GM03348 (cell line): ENCODE data around the gene SLC30A3.
"Not testable (repeated sequence)": the region's sequence is repeated elsewhere in the genome, so short reads cannot be mapped to it uniquely, and the experiment has no call there.

Experiments used
- DNase-seq: peaks from one replicate; pipeline ENCODE4 v3.0.0; 2012; ENCODE audit warnings: low spot score

SLC30A3 gene

DNA sequence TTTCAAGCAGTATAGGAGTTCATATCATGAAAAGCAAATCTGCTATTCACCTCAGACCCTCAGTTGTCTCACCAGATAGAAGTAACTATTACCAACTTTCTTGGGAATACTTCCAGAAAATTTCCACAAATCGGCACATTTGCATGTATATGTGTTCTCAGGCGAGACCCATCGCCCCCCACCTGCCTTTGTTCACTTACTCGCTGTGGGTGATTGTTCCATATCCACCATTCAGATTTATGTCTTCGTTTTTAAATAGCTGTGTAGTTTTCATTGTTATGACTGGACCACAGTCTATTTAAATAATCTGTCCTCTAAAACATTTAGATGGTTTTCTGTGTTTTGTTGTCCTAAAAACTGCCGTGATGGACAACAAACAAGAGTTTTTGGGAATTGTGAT, 22.6 kb upstream of the SLC30A3 start:
- no peak for DNase-seq

DNA sequence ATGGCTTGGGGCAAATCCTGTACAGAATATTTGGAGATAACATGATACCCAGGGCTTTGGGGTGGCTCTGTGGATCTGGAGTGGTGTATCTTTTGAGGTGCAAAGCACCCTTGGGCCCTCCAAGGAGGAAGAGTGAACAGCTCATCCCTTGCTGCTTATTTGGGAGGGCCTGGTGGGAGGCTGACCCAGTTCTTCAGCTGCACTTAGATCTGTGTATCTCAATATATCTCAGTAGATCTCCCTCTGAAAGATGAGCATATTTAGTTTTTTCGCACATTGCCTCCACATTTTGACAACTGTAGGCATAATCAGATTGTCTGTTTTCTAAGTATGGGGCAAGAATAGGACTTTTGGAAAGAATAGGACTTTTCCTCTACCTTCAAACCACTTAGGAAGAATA, 22.1 kb upstream of the SLC30A3 start:
- DNase-seq = no peak

DNA sequence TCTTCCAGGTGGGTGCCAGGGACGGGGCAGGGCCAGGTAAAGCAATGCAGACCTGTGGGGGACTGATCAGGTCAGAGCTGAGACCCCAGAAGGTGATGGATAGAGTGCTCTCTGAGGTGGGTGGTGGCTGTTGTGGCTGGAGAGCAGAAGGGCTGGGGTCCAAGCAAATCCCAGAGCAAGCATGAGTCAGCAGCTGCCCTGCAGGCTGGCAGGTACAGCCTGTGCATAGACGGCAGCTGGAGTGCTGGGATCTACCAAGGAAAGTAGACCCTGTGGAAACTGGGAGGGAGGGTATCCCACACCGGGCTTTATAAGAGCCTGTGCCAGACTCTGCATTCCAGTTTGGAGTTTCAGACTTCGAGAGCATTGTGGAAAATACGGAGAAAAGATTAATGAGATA, 20.0 kb upstream of the SLC30A3 start:
- DNase-seq = no peak

DNA sequence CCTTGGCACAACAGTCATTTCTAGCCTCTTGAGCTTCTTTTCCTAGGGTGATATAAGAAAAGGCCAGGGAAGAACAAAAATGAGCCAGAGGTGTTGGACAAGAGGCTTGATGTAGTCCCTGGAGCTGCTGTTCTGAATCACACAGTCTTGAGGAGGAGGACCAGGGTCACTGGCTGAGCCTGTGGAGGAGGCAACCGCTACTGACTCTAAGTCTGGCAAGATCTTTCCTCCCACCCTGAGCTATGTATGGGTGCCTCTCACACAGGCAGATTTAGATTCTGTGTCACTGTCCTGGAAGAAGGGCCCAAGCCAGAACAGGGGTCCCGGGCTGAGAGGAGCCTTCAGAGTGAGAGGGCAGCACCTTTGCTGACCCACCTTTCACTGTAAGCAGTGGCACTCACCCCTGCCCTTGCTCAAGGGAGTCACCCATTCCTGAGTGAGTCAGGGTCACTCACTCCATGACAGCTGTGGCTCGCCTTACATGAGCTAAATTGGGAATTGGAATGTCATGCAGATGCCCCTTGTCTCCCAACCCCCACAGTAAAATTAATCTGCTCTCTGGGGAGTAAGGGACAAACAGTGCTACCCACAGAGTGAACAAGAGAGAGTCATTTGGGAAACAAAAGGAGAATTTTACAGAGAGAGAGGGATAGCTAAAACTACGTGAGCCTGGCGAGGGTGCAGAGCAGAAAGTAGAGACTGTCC, 19.2 kb upstream of the SLC30A3 start, which contains the start of gene TRIM54:
TSS of gene TRIM54 (plus strand) at position 575 of the 705 bp plus-strand sequence. CDS start 303 bp downstream, outside the sequence.
- no peak for DNase-seq

DNA sequence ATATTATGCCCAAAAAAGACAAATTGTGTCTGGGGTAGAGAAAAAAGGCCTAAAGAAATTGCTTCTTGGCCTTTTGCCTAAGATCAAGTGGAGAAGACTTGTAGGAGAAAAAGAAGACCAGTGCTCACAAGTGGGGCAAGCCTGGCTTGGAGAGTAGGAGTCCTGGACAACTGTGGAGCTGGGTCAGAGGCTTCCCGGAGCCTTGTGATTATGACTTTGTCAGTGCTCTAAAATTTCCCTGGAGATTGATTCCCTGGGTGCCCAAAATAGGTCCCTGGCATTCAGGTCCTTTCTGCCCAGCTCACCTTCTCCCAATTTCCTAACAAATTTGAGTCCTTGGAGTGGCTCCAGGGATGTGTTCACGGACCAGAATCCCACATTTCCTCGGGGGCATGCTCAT, 18.6 kb upstream of the SLC30A3 start:
- DNase-seq = no peak

DNA sequence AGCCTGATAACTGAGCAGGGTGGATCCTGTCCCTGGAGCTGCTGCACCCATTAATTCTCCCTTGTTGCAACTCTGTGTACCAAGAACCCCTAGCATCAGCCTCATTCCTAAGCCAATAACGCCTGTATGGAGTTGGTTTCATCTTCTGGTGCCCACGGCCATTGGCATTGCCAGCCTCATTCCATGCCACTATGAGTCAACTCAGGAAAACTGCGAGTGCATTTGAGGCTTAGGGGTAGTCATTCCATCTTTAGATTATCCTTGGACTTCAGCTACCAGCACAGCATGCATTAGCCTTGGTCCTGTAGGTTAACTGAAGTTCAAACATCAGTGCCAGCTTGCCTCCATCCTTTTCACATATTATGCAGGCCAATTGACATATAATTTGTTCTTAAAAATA, 18.0 kb upstream of the SLC30A3 start:
- no peak for DNase-seq

DNA sequence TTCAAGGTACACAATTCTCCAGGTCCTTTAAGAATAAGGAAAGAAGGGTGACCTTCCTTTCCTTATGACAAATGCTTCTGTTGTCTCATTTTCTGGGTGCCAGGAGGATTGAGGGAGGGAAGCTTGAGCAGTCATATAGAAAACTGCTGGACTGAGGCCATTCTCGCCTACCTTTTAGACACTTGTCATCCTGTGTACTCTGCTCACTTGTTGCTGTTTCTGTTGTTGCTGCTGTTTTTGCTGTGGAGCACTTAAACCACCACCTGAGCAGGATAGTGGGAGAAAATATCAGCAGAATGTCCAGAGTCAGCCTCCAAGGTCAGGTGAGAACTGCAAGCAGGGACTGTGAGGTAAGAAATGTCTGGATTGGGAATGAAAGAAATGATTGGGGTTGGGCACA, 15.2 kb upstream of the SLC30A3 start:
- no peak for DNase-seq

DNA sequence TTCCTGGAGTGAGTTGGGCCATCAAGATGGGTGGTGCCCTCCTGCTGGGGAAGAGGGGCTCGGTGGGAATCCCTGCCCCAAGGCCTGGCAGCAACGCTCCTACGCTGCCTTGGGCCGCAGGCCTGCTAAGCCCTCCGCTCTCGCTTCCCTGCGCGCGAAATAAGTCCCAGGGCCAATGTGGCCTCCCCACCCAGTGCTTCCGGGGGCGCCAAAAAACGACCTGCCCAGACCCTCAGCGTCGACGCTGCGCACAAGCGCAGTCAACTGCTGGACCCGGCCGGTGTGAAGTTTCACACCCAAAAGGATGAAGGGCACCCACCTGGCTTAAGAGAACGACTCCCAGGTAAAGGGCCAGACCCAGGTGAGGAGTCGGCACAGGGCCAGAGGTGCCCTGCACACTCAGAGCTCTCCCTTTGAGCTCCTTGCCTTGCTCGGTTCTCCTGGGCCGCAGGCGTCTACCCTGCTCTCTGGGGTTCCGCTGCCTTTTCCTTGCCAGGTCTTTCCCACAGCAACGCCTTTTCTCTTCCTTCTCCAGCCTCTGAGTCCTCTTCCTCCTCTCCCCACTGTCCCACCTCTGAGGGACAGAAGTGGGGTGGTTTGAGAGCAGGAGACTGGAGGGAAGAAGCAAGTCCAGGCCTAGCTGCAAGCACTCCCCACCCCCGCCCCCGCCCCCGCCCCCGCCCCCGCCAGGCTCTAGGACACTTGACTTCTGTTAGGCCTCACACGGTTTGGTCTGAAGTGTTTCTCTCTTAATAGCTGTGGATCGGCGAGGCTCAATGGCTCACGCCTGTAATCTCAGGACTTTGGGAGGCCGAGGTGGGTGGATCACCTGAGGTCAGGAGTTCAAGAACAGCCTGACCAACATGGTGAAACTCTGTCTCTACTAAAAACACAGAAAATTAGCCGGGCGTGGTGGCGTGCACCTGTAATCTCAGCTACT, 12.6 kb upstream of the SLC30A3 start, which contains the start of gene DNAJC5G:
TSS of gene DNAJC5G (plus strand) at position 223 of the 940 bp plus-strand sequence. CDS start 1,296 bp downstream, outside the sequence.
- no peak for DNase-seq

DNA sequence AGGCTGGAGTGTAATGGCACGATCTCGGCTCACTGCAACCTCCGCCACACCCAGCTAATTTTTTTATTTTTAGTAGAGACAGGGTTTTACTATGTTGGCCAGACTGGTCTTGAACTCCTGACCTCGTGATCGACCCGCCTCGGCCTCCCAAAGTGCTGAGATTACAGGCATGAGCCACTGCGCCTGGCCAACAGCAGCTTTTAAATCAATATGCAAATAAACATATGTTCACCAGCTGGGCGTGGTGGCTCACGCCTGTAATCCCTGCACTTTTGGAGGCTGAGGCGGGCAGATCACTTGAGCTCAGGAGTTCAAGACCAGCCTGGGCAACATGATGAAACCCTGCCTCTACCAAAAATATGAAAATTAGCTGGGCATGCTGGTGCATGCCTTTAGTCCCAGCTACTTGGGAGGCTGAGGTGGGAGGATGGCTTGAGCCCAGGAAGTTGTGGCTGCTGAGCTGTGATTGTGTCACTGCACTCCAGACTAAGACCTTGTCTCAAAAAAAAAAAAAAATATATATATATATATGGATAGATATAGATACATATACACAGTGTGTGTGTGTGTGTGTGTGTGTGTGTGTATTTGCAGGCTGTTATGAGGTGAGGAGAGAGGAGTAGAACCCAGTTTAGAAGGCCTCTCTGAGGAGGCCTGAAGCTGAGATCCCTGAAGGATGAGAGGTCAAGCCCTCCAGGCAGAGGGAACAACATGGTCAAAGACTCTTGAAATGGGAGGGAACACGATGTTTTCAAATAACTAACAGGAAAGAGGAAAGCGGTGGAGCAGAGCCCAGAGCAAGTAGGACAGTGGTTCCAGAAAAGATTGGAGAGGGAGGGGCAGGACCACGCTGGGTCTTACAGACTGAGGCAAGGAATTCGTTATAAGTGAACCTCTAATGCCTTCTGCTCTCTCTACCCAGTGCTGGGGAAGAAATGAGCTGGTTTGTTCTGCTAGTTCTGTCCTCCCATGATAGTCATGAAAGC, 10.0 kb upstream of the SLC30A3 start:
- not testable (repeated sequence) for DNase-seq

DNA sequence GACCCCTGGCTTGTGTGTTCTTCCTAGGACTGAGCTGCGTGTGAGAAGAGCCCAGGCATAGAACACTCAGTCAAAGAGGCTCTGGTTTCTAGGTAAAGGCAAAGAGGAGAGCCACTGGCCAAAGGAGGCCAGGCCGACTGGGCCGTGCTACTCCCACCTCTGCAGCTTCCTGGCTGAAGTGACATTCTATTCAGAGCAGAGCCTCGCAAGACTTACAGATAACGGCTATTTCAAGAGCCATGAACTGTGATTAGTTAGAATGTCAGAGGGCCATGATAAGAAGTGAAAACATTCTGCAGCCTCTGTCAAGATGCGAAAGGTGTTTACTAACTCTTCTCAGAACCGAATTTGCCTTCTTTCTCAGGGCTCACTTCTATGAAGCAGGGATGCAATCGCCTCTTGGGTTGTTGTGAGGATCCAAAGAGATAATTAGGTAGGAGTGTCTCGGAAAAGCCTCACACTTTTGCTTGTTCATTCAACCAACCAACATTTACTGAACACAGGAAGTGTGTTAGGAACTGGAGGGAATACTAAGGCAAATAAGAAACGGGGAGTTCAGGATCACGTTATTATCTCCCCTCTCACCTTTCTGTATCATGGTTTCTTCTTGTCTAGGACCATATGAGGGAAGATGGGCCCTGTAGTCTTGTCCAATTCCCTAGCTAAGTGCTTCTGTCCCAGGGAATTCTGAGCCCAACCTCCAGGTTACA, 8.9 kb upstream of the SLC30A3 start:
- no peak for DNase-seq

DNA sequence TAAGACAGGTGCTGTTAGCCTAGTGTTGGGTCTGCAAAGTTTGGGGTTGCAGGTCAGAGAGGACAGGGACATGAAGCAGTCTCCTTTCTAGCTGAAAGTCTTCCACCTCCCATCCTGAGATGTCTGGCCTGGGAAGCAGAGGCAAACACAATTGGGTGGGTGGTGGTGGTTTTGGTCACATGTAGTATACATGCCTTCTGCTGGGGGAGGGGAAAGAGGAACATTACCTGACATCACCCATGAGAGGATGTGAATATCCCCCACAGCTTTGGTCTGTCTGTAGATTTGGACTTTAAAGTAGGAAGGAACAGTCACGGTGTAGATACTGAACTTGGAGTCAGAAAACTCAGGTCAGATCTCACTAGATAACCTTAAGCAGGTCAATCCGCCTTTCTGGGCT, 7.8 kb upstream of the SLC30A3 start:
- DNase-seq = no peak

DNA sequence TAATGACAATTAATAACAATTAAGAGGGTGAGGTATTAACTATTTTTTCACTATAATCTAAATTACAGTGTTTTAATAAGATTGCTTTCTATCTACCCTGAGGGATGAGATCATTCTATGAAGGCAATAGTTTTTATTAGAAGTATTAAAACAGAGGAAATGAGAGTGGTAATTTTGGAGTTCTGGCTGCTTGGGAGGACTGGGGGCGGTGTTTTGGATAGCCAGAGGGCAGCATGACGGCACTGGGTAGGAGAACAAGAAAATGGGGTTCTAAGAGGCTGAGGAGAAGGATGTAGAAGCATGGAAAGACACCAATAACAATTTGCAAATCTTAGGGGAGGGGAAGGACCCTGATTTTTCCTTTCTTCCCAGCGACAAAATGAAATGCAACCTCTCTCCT, 7.3 kb upstream of the SLC30A3 start:
- DNase-seq = no peak

DNA sequence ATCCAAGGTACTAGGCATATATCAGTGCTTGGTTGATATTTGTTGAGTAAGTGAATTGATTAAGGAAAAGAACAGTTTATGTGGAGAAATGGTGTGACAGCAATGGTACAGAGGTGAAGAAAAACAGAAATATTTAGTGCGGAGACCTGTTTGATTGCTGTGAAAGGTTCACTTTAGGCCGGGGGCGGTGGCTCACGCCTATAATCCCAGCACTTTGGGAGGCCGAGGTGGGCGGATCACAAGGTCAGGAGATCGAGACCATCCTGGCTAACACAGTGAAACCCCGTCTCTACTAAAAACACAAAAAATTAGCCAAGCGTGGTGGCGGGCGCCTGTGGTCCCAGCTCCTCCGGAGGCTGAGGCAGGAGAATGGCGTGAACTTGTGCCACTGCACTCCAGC, 5.4 kb upstream of the SLC30A3 start:
- not testable (repeated sequence) for DNase-seq

DNA sequence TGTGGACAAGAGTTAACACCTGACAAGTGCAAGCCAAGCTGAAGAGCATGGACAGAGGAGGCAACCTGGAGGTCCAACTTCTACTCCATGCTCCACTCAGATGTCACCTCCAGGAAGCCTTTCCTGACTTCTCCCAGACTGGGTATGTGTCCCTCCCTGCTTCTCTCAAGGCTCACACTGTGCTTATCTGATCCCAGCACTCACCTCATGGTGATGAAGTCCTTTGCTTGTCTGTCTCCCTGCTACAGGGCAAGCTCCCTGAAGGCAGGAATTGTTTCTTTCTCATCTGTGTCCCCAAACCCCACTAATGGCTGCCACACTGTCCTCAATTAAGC, 2.7 kb upstream of the SLC30A3 start:
- DNase-seq = no peak

DNA sequence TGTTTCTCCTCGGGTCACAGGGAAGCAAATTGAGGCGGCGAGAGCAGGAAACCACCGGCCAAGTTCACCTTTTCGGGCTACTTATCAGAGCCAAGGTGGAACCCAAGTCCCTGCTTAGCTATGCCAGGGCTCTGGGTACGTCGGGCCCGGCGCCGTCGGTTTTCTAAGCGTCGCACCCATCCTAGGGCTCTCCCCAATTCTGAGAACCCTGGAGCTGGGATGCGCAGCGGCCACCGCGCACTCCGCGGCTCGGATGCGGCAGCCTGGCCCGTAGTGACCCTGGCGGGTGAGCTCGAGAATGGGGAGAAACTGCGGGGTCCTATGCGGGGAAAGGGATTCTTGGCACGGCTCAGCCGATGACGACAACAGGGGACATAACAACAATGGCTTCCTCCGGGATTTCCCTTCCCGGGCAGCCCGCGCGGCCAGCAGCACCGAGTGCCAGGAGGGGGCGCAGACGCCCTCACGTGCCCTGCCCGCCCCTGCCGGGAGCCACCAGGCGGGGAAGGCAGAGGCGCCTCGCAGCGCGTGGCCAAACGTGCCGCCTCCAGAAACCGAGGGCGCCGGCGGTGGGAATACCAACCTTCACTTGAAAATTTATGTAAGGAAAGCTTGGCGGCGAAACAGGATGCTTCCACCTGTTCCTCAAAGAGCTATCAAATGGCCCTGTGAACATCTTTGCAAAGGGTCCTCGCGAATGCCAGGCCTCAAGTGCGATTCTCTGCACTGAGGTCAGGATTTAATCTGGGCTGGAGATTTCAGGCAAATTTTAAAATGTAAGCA, 2.1 kb upstream of the SLC30A3 start:
- peak; percentile 74 for DNase-seq

DNA sequence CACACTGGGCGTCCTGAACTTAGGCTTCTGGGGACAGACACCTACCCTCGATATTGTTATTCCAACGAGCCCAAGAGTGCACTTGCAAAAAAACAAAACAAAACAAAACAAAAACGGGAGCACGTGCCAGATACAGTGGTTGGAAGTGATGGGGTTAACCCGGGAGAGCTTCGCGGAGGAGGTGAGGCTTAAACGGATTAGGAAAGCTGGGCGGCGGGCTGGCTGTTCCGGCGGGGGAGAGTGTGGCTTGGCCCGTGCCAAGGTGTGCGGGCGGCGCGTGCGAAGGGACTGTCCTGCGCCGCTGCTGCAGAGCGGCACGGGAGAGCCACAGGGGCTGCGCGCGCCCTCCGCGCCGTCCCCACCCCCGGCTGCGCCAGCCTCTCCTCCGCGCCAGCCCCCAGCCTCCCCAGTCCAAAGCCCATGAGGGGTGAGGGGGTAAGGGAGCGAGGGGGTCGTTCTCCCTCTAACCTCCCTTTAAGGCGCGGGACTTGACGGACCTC, 1.5 kb upstream of the SLC30A3 start:
- DNase-seq = no peak

DNA sequence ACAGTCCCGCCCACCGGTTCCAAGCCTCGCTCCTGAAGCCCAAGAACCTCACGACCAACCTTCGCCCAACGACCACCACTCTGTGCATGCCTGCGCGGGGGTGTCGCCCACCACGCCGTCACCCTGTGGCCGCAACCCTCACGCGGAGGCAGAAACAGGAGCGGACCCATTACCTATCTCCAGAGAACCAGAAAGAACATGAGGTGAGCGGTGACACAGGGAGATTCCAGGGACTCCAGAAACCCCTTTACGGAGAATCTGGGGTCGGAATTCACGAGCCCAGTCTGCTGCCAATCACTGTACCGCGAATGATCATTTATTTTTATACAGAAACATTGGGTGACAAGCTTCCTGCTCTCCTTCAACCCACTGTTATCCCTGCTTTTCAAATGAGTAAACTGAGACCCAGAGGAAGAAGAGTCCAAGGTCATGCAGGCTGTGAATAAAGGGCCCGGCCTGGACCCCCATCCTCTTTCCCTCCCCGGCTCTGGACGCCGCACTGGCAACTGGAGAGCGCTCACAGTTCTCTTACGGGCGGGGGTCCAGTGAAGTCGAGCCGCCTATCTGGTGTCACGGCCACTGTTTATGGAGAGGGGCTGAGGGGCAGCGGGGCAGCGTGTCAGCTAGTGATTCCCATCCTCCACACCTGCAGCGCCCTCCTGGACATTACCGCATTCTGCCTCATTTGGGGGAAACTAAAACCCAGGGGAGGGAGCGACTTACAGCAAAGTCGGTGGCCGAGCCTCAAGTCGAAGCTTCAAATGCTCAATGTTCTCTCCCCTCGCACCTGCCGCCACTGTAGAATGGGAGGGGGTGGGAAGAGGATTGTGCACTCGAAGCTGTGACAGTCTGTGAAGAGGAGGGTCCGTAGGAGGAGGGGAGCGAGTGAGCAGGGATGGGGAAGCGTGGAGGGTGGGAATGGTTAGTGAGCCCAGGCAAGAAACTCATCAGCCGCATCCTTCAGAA, 723 bp upstream of the SLC30A3 start:
- DNase-seq = no peak

DNA sequence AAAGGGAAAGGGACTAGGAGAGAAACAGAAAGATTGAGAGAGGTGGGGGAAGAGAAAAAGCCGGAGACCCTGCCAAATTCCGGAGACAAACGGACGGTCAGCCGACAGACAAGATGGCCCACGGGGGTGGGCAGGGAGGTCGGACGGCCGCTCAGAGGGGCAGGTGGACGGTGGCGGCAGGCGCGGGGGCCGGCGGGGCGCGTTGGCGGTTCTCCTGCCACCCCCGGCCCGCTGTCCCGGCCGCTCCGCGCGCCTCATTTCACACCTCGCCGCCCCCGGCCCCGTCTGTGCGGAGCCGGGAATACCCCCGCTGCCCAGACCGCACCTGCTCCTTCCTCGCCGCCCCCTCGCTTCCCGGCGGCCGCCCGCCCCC, 935 bp downstream of the SLC30A3 start:
- no peak for DNase-seq

DNA sequence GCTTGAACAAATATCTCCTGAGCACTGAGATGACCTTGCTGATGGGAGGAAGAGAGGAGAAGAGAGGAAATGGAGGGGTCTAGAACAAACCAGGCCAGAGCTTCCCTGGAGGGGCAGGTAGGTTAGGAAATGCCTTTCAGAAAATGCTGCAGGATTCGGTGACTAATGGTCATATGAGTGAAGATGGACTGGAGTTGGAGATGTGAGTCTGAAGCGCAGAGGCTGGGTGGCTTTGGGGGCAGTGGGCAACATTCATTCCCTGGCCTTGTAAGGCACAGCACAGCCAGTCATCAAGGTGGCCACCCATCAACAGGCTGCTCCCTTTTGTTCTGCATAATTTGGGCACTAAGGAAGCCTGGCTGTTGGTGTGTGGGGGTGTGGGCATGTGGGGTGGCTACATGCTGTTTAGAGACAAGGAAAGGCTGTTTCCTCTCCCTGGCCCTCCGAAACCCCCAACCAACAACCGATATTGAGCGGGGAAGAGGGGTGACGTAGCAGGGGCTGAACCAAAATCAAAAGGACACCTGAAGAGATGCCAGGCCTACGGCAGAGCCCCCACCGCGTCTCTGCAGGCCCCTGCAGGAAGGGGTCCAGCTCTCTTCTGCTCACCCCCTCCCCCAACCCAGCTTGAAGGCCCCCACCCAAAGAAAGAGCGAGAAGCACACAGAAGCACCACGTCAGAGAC, 1.5 kb downstream of the SLC30A3 start:
- DNase-seq = no peak
